Measurements from ENCODE around the gene PRKN. TPM values are rescaled to one million over a fixed set of nuclear protein-coding genes. Genes with fewer than 3 reads are reported as not detected.

PRKN gene
- total RNA-seq, 4 donors from 2014 or later, result 5.5 to 17.9 (median 6.8) TPM

- H3K27me3 ChIP-seq, result no peaks in the 10 kb centered on the region
- 95 to 96% methylated on average over 8 of the region's 8 CpGs for WGBS, 2 donors
- H3K4me1 ChIP-seq, result no peaks in the 10 kb centered on the region
- no peak overlapping the region for H3K27ac ChIP-seq
- DNase-seq (ENCODE audit: low spot score in 2 of 2), result no peak
- H3K4me3 ChIP-seq, result no peak overlapping the region
- TF ChIP-seq CTCF (IDR thresholded peaks at IDR 0.05), result no peak
- no peak for TF ChIP-seq POLR2A (IDR thresholded peaks at IDR 0.05)
- no peak for TF ChIP-seq EP300 (IDR thresholded peaks at IDR 0.05)
- no peaks in the 10 kb centered on the region for H3K9me3 ChIP-seq
- H3K36me3 ChIP-seq, result no peaks in the 10 kb centered on the region
Observed at GRCh38 chr6:162226803-162227202, 500.8 kb downstream of the PRKN start.

DNA sequence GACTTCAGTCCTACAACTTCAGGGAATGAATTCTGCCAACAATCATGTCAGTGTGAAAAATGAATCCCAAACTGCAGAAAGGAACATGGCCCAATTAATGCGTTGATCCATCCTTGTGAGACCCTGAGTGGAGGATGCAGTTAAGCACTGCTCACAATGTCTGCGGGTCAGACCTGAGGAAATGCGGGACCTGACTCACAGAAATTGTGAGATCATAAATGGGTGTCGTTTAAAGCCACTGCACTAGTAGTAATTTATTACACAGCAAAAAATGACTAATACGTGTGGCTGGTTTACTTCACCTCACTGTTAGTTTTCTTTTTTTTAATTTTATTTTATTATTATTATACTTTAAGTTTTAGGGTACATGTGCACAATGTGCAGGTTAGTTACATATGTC is 505.0 kb downstream of the PRKN start:
- Histone ChIP-seq H3K4me3 (no peak overlapping the region), H3K4me1 (no peaks in the 10 kb centered on the region), H3K36me3 (no peaks in the 10 kb centered on the region), H3K27me3 (no peaks in the 10 kb centered on the region), H3K27ac (no peak overlapping the region), H3K9me3 (no peaks in the 10 kb centered on the region)
- TF ChIP-seq CTCF (IDR thresholded peaks at IDR 0.05) (no peak), EP300 (IDR thresholded peaks at IDR 0.05) (no peak), POLR2A (IDR thresholded peaks at IDR 0.05) (no peak)
- no peak for DNase-seq (ENCODE audit: low spot score in 2 of 2)
- WGBS, 2 donors, result 93 to 94% methylated on average over 5 of the region's 5 CpGs

GRCh38 chr6:162220876-162221275 is 506.7 kb downstream of the PRKN start:
- H3K27me3 ChIP-seq, result no peaks in the 10 kb centered on the region
- WGBS, 2 donors, result 88 to 89% methylated on average over 4 of the region's 4 CpGs
- H3K27ac ChIP-seq, result no peak overlapping the region
- TF ChIP-seq EP300 (IDR thresholded peaks at IDR 0.05) (no peak), CTCF (IDR thresholded peaks at IDR 0.05) (no peak), POLR2A (IDR thresholded peaks at IDR 0.05) (no peak)
- no peaks in the 10 kb centered on the region for H3K36me3 ChIP-seq
- H3K4me1 ChIP-seq, result no peaks in the 10 kb centered on the region
- H3K4me3 ChIP-seq, result no peak overlapping the region
- no peak for DNase-seq (ENCODE audit: low spot score in 2 of 2)
- H3K9me3 ChIP-seq, result no peaks in the 10 kb centered on the region

GRCh38 chr6:162219266-162219665 is 508.3 kb downstream of the PRKN start:
- Histone ChIP-seq H3K27me3 (no peaks in the 10 kb centered on the region), H3K27ac (no peak overlapping the region)
- whole genome bisulfite sequencing, 2 donors, result 95% methylated on average over 4 of the region's 4 CpGs

More at GRCh38 chr6:162219266-162219665, 508.3 kb downstream of the PRKN start:
- H3K36me3 ChIP-seq, result no peaks in the 10 kb centered on the region
- H3K9me3 ChIP-seq, result no peaks in the 10 kb centered on the region
- H3K4me3 ChIP-seq, result no peak overlapping the region
- TF ChIP-seq CTCF (IDR thresholded peaks at IDR 0.05) (no peak), POLR2A (IDR thresholded peaks at IDR 0.05) (no peak), EP300 (IDR thresholded peaks at IDR 0.05) (no peak)
- H3K4me1 ChIP-seq, result no peaks in the 10 kb centered on the region
- DNase-seq (ENCODE audit: low spot score in 2 of 2), result no peak

Data from tibial nerve (tissue), 4 donors.